GM19395 (cell line): Measurements from ENCODE around the gene KDM3A.

Experiments used
- ATAC-seq: cut with Tn5 transposase; IDR thresholded peaks from one replicate; pipeline ENCODE4 v1.9.1; 2021; ENCODE audit warnings: mild to moderate bottlenecking, moderate library complexity; ENCODE audit not compliant: unreplicated experiment

KDM3A gene, protein sequence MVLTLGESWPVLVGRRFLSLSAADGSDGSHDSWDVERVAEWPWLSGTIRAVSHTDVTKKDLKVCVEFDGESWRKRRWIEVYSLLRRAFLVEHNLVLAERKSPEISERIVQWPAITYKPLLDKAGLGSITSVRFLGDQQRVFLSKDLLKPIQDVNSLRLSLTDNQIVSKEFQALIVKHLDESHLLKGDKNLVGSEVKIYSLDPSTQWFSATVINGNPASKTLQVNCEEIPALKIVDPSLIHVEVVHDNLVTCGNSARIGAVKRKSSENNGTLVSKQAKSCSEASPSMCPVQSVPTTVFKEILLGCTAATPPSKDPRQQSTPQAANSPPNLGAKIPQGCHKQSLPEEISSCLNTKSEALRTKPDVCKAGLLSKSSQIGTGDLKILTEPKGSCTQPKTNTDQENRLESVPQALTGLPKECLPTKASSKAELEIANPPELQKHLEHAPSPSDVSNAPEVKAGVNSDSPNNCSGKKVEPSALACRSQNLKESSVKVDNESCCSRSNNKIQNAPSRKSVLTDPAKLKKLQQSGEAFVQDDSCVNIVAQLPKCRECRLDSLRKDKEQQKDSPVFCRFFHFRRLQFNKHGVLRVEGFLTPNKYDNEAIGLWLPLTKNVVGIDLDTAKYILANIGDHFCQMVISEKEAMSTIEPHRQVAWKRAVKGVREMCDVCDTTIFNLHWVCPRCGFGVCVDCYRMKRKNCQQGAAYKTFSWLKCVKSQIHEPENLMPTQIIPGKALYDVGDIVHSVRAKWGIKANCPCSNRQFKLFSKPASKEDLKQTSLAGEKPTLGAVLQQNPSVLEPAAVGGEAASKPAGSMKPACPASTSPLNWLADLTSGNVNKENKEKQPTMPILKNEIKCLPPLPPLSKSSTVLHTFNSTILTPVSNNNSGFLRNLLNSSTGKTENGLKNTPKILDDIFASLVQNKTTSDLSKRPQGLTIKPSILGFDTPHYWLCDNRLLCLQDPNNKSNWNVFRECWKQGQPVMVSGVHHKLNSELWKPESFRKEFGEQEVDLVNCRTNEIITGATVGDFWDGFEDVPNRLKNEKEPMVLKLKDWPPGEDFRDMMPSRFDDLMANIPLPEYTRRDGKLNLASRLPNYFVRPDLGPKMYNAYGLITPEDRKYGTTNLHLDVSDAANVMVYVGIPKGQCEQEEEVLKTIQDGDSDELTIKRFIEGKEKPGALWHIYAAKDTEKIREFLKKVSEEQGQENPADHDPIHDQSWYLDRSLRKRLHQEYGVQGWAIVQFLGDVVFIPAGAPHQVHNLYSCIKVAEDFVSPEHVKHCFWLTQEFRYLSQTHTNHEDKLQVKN (N-terminal part only)

DNA sequence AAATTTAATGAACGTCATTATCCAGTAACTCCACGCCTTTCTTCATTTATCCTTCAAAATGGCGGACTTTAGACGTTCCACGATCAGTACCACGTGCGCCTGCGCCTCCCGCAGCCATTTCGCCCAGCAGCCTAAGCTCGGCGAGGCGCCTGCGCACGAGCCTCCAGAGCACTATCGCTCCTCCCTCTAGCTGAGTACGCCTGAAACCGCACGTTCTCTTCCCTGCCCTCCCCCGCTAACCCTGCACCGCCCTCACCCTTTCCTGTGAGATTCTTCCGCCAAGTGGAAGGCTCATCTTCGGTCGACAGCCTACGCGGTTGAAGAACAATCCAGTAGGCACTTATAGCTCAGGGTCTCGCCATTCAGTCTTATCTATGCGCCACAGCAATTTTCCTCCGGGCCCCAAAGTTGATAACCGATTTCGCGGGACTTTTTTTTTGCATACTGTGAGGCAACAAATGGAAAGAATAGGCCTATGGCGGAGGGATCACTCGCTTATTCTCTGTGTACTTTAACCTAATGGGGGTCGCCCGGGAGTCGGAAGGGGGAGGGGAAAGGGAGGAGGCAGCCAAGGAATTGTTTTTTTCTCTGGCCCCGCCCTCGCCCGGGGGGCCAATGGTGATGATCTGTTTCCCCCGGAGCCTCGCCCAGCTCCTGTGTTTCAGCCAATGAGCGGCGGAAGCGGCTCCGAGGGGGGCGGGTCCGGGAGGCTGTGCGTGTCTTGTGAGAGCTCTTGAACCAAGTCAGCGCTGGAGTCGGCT, at the start of gene KDM3A:
Gene KDM3A, plus strand, starts transcription at position 741 of the 761 bp plus-strand sequence. CDS start 677 bp downstream, outside the sequence.
- peak; percentile 81 for ATAC-seq

DNA sequence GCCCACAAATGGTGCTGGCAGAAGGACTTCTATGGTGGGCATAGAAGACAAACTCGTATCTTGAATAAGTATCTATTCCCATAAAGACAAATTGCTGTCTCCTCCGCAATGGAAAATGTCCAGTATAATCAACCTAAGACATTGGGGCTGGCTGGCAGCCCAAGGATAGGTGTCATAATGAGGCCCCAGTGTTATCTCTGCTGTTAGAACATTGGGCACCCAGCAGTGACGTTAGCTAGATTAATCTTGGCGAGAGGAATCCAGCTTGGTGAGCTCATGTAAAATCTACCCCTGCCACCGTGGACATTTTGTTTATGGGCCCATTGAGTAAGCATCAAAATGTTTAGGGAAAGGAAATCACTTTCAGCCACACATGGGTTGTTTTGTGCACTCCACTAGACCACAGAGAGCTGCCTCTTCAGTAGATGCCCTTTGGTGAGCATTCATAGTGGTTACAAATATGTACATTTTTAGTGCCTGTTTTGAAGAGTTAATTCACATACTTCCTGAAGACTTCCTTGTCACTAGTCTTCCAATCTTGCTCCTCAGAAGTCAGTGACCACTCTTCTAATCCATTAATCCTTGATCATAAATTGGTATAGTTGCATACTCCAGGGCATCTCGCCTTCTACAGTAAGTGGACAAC, 48.2 kb upstream of the KDM3A start:
- no peak for ATAC-seq

GRCh38 chr2:86393521-86394491, 47.4 kb upstream of the KDM3A start:
- ATAC-seq: no peak

DNA sequence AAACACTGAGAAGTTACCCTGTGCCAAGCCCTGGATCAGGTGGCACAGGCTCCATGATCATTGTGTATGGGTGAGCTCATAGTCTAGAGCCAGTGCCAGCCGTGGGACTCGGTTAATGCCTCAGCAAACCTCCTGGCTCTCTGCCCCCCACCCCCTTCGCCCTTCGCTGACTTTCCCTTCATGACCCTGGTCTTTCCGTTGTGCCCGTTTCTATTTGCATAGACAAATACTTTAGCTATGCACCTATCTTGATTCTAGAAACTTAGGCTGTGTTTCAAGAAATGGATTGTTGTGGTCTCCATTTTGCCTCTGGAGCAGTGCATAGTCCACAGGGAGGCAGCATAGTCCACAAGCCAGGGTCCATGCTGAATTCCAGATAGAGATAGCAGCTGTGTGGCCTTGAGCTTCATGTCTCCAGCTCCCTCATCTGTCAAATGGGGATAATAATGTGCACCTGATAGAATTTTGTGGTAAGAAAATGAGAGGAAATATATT, 44.8 kb upstream of the KDM3A start:
- ATAC-seq: no peak

DNA sequence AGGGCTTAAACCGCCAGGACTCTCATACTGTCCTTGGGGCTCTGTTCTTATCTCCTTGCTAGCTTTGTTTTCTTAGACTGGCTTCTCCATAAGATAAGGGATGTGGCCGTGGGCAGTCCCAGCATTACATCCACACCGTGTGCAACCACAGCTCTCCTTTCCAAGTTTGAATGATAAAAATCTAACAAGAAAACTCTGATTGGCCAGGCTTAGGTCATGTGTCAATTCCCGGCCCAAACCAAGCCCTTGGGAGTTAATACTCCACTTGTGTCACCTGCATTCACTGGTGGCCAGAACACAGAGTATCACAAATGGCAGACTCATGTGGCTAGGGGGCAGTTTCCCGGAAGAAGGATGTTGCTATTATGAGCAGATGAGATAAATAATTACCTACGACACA, 43.2 kb upstream of the KDM3A start:
- ATAC-seq: no peak

GRCh38 chr2:86398500-86399474, 42.4 kb upstream of the KDM3A start:
- ATAC-seq: no peak

- no peak for ATAC-seq
Measured at GRCh38 chr2:86400321-86400720, 40.9 kb upstream of the KDM3A start.

DNA sequence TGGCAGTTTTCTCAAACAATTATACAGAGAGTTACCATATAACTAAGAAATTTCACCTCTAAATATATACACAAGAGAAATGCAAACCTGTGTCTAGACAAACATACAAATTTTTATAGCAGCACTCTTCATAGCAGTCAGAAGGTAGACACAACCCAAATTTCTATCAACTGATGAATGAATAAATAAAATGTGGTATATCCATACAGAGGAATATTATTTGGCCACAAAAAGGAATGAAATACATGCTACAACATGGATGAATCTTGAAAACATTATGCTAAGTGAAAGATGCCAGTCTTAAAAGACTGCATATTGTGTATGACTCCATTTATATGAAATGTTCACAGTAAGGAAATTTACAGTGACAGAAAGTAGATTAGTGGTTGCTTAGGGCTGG, 30.6 kb upstream of the KDM3A start:
- no peak for ATAC-seq

- no peak for ATAC-seq
Measured at GRCh38 chr2:86411396-86411795, 29.8 kb upstream of the KDM3A start.

- ATAC-seq: no peak
Measured at GRCh38 chr2:86412007-86412406, 29.2 kb upstream of the KDM3A start.

- no peak for ATAC-seq
Measured at GRCh38 chr2:86413296-86414094, 27.7 kb upstream of the KDM3A start.

DNA sequence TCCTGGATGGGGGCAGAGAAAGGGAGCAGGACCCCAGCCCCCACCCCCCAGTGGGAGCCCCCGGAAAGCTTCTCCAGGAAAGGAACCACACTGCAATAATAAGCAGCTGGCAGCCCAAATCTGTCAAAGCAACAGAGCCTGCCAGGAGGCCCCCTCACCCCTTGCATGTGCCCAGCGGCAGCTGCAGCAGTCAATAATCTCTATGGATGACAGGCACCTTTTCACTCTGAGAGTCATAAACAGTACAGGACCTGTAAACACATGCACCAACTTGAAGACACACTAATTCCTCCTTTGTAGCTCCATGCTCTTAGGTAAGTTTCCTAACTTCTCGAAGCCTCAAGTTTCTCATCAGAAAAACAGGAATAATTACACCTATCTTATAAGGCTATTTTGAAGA, 26.2 kb upstream of the KDM3A start:
- ATAC-seq: no peak

- ATAC-seq: no peak
Measured at GRCh38 chr2:86416146-86416545, 25.0 kb upstream of the KDM3A start.

GRCh38 chr2:86417961-86418360, 23.2 kb upstream of the KDM3A start:
- ATAC-seq: no peak

DNA sequence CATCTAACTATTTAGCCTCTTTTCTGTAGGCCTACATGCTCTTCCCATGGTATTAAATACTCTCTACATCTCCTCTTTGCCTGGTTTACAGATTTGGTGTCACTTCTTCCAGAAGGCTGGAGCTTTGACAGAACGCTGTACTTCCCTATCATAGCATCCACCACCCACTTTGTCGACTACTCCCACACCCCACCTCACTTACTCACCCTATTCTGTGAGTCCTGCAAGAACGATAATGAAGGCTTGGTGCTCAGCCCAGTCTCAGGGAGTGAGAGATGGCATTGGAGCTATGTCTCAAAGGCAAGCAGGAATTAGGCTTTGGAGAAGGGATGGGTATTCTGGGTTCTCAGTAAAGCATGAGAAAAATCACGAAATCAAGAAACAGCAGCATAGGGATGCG, 20.3 kb upstream of the KDM3A start:
- no peak for ATAC-seq

DNA sequence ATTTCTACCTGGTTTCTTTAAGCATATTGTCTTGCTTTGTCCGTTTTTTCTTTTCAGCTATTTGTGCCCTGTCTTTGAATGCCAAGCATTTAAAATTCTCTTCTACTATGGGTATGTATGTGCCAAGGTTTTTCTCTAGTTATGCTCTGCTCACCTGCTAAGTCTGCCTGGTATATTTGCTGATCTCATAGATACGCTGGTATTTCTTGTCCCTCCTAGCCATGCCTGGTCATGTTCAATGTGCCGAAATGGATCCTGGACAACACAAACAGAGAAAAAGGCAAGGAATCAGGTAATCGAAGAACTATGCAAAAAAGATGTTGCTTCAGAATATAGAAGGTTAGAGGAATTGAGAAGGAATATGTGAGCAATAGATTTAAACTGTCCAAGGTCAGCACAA, 14.9 kb upstream of the KDM3A start:
- ATAC-seq: no peak

DNA sequence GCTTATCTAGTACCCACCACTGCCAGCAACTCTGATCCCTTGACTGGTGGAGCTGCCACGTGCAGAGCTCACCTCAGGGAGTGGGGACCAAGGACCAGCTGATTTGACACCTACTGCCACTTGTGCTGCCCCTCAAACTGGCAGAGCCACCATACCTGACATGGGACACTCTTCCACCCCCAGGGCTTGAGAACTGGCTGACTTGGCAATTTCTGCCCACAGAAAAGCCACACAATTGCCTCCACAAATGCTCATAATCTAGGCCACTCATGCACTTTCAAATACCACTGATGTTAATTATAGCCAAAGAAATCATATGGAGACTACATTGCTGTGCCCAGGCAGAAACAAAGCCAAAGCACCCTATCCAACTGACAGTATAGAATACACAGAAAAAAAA, 11.8 kb upstream of the KDM3A start:
- ATAC-seq: no peak
